Fibroblast of mammary gland (primary cell): ENCODE data around the gene MARCHF11.

Source experiments
- DNase-seq: peaks from one replicate; pipeline ENCODE4 v3.0.0-alpha.2; 2010; ENCODE audit warnings: low read depth
- H3K4me3 ChIP-seq: 2 replicates; pipeline ENCODE4 v1.5.1; 2011; ENCODE audit warnings: low read depth, mild to moderate bottlenecking, low read length, moderate library complexity; ENCODE audit not compliant: control insufficient read depth
- TF ChIP-seq, protein P1 (sequence below): conservative IDR thresholded peaks from 2 replicates; pipeline ENCODE4 v1.5.1; 2011; ENCODE audit warnings: low read depth, low read length, inconsistent platforms; ENCODE audit not compliant: control insufficient read depth, insufficient read depth

Gene MARCHF11

DNA sequence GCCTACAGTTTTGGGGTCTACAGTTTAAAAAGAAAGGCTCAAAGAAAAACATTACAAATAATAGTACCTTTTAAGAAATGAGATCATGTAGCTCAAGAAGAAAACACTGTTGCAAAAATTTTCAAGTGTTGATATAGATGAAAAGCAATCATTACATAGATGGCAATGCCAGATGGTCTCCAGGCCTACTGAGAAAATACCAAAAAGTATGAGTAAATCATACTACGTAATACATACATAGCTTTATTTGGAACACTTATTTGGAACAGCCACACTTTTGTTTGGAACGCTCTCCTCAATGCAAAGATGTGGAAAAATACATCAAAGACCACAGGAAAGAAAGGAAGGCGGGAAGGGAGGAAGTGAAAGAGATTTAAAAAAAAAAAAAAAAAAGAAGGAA, 44.1 kb downstream of the MARCHF11 start:
- TF ChIP-seq, protein P1, sequence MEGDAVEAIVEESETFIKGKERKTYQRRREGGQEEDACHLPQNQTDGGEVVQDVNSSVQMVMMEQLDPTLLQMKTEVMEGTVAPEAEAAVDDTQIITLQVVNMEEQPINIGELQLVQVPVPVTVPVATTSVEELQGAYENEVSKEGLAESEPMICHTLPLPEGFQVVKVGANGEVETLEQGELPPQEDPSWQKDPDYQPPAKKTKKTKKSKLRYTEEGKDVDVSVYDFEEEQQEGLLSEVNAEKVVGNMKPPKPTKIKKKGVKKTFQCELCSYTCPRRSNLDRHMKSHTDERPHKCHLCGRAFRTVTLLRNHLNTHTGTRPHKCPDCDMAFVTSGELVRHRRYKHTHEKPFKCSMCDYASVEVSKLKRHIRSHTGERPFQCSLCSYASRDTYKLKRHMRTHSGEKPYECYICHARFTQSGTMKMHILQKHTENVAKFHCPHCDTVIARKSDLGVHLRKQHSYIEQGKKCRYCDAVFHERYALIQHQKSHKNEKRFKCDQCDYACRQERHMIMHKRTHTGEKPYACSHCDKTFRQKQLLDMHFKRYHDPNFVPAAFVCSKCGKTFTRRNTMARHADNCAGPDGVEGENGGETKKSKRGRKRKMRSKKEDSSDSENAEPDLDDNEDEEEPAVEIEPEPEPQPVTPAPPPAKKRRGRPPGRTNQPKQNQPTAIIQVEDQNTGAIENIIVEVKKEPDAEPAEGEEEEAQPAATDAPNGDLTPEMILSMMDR = no peak
- no peak for DNase-seq
- H3K4me3 ChIP-seq = no peak overlapping the region

- DNase-seq = no peak
- TF ChIP-seq, protein P1 = no peak
- H3K4me3 ChIP-seq = no peak overlapping the region
Observed at GRCh38 chr5:16135003-16135402, 44.6 kb downstream of the MARCHF11 start.

GRCh38 chr5:16134204-16134603, 45.4 kb downstream of the MARCHF11 start:
- H3K4me3 ChIP-seq = no peak overlapping the region
- TF ChIP-seq, protein P1 = no peak
- DNase-seq = no peak

DNA sequence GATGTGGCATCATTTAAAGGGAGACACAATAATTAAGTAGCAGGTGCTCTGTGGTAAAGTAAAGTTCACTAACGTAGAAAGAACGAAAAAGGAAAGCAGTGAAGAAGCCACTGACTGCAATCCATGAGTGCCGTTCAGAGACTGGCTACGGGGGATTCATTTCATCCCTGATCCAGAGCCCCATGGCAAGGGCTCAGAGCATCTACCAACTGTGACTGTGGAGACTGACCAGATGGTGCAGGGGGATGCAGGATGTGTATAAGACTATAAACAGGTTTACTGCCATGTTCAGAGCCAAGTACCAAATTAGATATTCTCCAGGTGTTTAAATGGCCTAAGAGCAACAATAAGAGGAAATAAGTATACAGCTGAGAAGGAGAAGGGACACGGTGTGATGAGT, 47.7 kb downstream of the MARCHF11 start:
- H3K4me3 ChIP-seq = no peak overlapping the region
- no peak for DNase-seq
- TF ChIP-seq, protein P1 = no peak

GRCh38 chr5:16128944-16129343, 50.6 kb downstream of the MARCHF11 start:
- DNase-seq = no peak
- H3K4me3 ChIP-seq = no peak overlapping the region
- TF ChIP-seq, protein P1 = no peak

- no peak for DNase-seq
- TF ChIP-seq, protein P1 = no peak
- no peak overlapping the region for H3K4me3 ChIP-seq
Observed at GRCh38 chr5:16127865-16128544, 51.6 kb downstream of the MARCHF11 start.

DNA sequence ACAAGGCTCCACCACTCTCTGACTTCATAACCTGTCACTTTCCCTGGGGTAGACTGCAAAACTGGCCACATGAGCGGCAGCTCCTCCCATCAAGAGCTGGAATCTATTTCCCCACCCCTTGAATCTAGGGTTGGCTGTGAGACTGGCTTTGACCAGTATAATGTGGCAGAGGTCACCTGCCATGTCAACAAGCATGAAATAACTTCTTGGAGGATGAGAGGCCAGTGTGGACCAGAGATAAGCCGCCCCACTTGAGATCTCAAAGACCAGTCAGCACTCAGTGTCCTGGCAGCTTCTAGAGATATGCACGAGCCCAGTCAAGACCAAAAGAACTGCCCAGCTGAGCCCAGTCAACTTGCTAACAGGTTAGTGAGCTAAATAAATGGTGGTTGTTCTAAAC, 59.0 kb downstream of the MARCHF11 start:
- TF ChIP-seq, protein P1 = no peak
- no peak for DNase-seq
- no peak overlapping the region for H3K4me3 ChIP-seq
